NCI-H82 treated with DMSO at 0.1 percent for 48 hours (cell line): ENCODE measurements around the gene SIRPA.
A peak's percentile ranks its signal among the peaks of the same experiment; 100 is the strongest.

Source experiments
- DNase-seq: peaks from one replicate; lab custom pipeline; 2025; ENCODE audit not compliant: unreplicated experiment; lab: John Stamatoyannopoulos, UW

The SIRPA gene

DNA sequence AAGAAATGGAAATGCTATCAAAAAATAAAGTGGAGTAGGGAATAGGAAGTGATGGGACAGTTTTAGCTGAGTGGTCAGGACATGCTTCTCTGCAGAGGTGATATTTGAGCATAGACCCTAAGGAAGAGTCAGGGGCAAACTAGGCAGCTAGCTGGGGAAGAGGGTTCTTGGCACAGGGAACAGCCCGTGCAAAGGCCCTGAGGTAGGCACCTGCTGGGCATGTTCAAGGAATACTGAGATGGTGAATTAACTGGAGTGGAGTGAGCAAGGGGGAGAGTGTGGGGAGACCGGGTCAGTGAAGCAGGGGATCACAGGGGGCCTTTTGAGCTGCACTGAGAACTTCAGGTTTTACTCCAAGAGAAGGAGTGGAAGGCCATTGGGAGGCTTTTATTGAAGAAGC is 7.5 kb upstream of the SIRPA start:
- no peak for DNase-seq

DNA sequence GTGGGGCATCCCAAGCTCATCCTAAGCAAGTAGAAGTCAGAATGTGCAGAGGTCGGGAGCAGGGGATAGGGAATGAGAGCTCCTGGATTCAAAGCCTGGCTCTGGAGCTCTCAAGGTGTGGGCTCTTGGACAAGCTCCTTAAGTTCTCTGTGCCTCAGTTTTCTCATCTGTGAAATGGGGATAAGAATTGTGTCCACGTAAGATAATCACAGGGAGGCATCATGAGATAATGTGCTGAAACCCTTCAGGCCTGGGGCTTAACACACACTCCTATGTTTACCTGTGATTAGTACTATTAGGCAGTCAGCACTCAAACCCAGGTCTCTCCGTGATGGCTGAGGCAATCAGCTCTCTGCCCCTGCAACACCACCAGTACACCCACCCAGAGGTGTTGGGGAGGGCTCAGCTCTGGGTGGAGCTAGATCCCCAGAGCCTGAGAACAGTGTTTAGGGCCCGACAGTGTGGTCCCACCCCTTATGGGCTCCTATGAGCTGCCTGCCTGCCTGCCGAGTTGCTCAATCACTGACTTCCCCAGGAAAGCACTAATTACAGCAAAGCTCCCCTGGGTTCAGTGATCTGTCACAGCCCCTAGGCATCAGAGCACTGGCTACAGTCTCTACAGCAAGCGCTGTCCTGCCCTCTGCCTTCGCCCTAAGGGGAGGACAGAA is 6.3 kb upstream of the SIRPA start:
- DNase-seq: no peak

DNA sequence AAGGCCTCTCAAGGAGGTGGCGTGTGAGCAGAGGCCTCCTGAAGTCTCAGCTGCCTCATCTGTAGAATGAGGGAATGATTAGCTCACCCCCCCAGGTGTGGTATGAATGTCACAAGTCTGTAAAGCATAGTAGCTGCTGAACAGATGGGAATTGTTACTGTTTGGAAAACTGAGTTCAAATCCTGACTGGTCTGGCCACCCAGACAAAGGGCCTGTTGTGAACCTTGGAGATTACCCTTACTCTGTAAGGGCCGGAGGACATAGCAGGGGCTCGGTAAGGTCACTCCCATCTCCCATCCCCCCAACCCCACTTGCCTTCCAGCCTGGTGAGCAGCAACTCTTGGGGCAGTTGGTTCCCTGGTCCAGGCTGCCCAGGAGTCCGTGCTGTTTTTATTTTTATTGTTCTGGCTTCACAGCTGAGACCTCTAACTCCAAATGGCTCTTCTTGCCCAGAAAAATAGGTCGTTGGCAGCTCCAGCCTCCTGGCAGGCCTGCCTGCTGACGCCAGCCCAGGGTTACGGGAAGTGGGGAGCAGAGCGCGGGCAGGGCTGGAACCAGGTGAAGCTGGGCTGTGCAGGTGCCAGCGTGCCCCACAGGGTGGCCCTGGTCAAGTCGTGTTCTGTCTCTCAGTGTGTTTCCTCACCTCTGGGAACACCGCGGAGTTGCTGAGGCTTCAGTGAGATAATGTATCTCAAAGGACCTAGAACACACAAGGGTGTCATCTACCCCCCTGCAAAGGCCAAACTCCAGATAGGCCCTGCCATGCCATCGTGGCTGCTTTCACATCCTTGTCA is 4.5 kb upstream of the SIRPA start:
- no peak for DNase-seq

DNA sequence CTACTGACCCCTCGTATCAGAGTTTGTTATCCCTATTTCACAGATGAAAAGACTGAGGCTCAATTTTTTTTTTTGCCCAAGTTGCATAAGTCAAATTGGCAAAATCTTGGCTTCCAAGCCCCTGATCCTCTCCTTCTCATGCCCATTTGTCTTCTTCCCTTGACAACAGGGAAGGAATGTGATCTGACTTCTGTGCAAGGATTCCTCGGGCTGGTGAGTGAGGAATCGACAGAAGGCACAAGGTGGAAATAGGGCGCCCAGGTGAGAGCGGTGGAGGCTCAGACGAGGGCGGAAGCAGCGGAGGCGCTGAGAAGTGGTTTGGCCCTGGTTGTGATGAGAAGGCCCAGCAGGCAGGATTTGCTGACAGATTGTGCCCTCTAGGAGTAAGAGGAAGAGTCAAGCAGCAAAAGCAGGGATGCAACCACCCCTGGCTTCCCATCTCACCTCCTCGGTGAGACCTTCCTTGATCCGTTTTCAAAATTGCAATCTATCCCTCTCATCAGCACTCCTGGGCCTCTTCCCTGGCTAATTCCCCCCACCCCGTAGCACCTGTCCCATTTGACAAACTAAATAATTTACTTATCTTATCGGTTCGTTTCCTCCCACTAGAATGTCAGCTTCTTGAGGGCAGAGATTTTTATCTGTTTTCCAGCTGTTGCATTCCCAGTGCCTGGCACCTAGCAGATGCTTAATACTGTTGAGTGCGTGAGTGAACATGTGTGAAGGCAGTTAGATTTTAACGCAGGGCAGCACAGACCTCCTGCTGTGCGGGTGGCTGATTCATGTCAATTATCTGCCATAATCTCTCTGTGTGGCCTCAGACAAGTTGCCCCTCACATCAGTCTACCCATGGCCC is 3.7 kb upstream of the SIRPA start:
- DNase-seq: no peak

DNA sequence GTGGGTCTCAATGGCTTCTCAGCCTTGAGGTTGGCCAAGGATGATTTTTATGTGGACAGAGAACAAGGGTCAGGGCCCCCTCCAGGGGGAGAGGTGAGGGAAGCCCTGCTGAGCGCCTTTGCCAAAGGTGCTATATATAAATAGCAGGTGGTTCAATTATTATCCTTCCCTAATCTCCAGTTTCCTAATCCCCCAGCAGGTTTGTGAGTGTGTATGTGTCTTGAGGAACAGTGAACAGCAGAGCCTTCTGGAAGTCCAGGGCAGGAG is 3.2 kb upstream of the SIRPA start:
- no peak for DNase-seq

- no peak for DNase-seq
Measured at GRCh38 chr20:1893721-1894470, 1.3 kb upstream of the SIRPA start.

DNA sequence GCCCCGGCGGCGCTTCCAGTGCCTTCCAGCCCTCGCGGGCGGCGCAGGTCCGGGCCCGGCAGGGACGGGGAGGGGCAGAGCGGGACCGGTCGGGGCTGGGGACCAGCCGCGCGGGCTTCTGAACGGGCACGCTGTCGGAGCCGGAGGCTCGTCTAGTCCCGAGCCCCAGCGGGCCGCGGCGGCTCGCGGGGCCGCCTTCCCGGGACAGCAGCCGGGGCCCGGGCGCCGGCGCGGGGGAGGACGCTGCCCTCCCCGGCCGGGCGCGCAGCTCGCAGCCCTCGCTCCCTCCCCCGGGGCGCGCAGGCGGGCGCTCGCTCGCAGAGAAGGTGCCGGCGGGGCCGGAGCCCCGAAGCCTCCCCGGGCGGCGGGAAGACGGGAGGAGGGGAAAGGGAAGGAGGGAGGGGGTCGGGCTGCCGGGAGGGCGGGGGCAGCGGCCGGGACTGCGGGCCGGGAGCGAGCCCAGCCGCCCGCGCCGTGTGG is 696 bp upstream of the SIRPA start:
- no peak for DNase-seq

GRCh38 chr20:1895674-1896483 is 672 bp downstream of the SIRPA start:
- DNase-seq: no peak

GRCh38 chr20:1896484-1897258 is 1.5 kb downstream of the SIRPA start:
- no peak for DNase-seq

DNA sequence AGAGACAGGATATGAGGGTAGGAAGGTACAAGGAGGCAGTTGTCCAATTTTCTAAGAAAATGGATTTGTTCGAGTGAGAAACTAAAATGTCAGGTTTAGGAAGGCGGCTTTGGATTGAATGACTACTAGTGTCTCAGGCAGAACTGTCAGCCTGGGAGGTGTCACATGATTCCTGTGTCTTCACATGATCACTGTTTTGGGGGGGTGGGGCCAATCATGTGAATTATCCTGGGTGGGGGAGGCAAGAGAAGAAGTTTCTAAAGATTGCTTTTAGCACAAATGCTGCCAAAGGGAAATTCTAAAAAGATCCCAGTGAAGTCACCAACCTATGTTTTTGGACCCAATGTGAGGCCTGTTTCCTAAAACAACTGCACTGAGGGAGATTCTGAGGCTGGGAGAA is 2.3 kb downstream of the SIRPA start:
- DNase-seq: no peak

DNA sequence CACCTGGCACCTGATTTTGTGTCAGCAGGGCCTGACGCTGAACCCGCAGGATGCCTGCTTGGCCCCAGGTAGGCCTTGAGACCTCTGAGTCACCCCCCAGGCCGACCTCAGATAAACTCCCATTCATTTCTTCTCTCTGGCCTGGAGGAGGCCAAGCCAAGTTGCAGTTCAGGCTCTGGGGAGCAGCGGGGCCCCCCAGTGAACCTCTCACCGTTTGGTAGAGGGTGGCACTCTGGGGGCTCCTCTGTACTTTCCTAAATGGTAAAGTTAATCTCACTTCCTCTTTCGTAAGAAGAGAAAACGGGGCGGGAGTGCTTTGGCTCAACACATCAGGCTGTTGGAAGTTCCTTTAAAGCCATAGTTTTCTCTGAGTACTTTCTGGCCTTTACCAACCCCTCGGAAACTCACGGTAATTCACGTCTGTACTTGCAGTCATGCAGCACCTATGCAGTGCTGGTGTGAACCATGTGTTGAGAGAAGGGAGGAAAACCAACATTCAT is 2.8 kb downstream of the SIRPA start:
- no peak for DNase-seq

DNA sequence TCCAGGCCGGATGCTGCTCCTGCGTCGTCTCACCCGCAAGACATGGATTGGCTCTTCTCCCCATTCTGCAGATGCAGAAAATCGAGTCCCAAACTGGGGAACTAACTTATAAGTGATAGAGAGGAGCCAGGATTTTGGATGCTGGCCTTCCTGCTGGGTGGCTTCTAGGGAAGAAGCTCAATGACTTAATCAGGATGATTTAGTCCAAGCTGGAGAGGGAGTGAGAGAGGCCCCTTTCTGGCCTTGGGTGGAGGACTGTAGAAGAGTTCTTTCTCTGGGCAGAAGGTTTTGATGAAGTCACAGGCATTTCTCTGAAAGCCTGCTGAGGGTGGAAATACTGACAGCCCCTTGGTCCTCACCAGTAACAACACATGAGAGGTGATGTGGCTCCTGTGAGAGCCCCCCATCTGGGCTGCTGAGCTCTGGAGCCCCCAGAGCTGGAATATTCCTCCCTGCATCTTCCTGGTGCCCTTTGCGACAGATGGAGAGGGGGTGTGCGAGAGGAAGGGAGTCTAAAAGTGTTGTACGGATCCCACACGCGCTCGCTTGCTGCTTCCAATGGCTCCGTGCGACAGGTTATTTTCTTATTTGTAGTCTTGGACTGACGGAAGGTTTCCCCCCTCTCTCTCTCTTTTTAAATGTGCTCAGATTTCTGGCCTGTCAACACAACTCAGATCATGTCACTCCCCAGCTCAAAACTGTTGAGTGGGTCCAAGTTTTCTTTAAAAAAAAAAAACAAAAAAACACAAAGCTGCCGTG is 3.5 kb downstream of the SIRPA start:
- DNase-seq: no peak

GRCh38 chr20:1899241-1899525 is 4.0 kb downstream of the SIRPA start:
- no peak for DNase-seq

DNA sequence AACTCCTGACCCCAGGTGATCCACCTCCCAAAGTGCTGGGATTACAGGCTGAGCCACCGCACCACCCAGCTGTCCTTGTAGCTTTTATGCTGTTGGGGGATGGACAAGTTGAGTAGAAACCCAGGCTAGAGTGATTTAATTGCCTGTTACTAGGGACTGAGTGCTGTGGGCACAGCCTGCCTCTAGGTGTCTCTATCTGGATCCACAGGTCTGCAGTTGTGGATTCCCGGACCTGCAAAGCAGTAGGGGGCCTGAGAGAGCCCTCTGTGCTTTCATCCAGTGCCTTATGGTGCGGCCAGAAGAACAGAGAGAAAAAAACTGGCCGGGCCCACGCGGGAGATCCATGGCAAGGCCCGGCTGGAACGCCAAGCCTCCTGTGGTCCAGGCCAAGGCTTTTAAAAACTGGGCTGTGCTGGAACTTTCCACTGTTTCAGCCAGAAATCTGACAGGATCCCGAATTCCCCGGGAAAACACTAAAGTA is 5.2 kb downstream of the SIRPA start:
- DNase-seq: peak; percentile 29

GRCh38 chr20:1901704-1902103 is 6.5 kb downstream of the SIRPA start:
- no peak for DNase-seq

DNA sequence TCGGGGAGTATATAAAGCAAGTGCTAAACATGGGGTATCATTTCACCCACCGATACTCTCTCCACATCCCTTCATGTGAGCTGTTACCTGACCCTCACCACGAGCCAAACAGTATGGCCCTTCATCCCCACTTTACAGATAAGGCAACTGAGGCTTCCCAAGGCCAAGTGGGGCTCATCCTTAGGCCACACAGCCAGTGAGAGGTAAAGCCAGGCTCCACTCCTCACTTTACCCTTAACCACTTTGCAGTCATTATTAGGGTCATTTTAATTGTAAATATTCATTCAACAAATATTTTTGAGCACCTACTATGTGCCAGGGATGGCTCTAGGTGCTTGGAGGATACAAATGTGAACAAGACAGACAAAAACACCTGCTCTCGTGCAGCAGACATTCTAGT is 7.0 kb downstream of the SIRPA start:
- no peak for DNase-seq

DNA sequence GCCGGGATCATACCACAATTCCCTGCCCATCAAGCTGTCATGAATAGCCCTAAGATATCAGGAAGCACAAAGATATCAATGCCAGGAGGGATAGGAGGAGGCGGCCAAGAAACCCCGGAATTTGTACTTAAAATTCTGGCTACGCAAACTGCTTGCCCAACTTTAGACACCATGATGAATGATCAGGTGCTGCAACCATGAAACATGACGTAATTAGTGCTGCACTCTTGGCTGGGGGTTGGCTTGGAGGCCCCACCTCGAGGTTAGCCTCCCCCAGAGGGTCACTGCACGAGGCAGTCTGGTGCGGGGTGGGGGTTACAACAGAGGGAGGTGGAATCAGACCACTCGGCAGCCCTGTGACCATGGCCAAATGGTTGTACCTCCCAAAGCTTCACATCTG is 8.9 kb downstream of the SIRPA start:
- no peak for DNase-seq

GRCh38 chr20:1905009-1905408 is 9.8 kb downstream of the SIRPA start:
- DNase-seq: no peak

GRCh38 chr20:1905693-1906092 is 10.5 kb downstream of the SIRPA start:
- DNase-seq: no peak
